Skeletal muscle tissue (tissue), 4 donors: ENCODE data around the gene USP30. TPM values are rescaled to one million over a fixed set of nuclear protein-coding genes. Genes with fewer than 3 reads are reported as not detected.
A peak's percentile ranks its signal among the peaks of the same experiment; 100 is the strongest.
"Not testable (repeated sequence)": the region's sequence is repeated elsewhere in the genome, so short reads cannot be mapped to it uniquely, and the experiment has no call there.

Experiments used
- H3K27ac ChIP-seq: one replicate; pipeline ENCODE4 v1.7.0; 2013; ENCODE audit warnings: mild to moderate bottlenecking, low read depth, low read length, inconsistent platforms
- H3K27me3 ChIP-seq, 3 donors: one replicate each; pipeline ENCODE4 v1.7.0; 2013; ENCODE audit warnings: low read length in 3 of 3; ENCODE audit not compliant: control insufficient read depth in 3 of 3, insufficient read depth in 3 of 3
- H3K36me3 ChIP-seq, 3 donors: one replicate each; pipeline ENCODE4 v1.7.0; 2013; ENCODE audit warnings: low read length in 3 of 3; ENCODE audit not compliant: control insufficient read depth in 3 of 3, insufficient read depth in 3 of 3
- H3K4me1 ChIP-seq, 3 donors: one replicate each; pipeline ENCODE4 v1.7.0; 2013; ENCODE audit warnings: low read length in 3 of 3, mild to moderate bottlenecking in 3 of 3; ENCODE audit not compliant: control insufficient read depth in 3 of 3, insufficient read depth in 3 of 3
- H3K4me3 ChIP-seq, 3 donors: one replicate each; pipeline ENCODE4 v1.7.0; 2013; ENCODE audit warnings: low read length in 3 of 3
- H3K9ac ChIP-seq, 3 donors: one replicate each; pipeline ENCODE4 v1.7.0; 2013; ENCODE audit warnings: low read length in 3 of 3, mild to moderate bottlenecking in 3 of 3, moderate library complexity in 2 of 3, low read depth in 1 of 3
- H3K9me3 ChIP-seq, 3 donors: one replicate each; pipeline ENCODE4 v1.7.0; 2013; ENCODE audit warnings: low read length in 3 of 3; ENCODE audit not compliant: control insufficient read depth in 3 of 3
- total RNA-seq: library from RNA; depleted of rRNA; stranded (reverse); fragments of >200 nt; gene quantifications from one replicate; pipeline ENCODE4 v1.2.3, GENCODE V29; 2014
- donor health status: Osteomylitis.

Gene USP30
- total RNA-seq, 1 donor from 2014 or later = 12.0 TPM

DNA sequence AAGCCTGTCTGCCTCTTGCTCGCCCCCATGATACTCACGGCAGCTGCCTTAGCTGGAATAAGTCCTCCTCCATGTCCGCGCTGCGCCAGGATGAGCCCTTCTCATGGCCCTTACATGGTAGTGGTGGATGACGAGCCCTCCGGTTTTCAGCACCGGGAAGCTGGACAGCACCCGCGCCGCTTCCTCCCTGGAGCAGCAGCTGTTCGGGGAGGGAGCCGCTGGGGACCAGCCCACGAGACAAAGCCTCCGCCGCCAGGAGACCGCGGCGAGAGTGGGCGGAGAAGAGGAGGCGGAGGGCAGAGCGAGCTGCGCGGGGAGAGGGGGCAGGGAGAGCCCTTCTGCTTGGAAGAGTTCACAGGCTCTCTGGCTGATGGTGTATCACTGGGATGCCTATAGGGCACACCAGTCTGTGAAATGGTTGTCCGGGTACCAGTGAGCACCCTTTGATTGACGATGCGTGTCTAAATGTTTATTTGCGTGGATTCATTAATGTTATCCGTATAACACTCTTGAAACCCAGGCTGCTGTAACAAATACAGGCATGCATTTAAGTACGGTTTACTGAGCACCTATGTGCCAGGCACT, 31.5 kb upstream of the USP30 start, which contains the start of gene SVOP:
Gene SVOP, minus strand, starts transcription at position 273 of the 585 bp plus-strand sequence. Its CDS starts 200 bp downstream, at position 73.
- Histone ChIP-seq H3K27ac (no peak within 1 kb of the TSS), H3K9ac (no peak within 1 kb of the TSS), H3K36me3 (no peaks in the 10 kb centered on the region), H3K27me3 (peaks cover 0 to 2% (median 0%) of the 10 kb centered on the region in 3 donors), H3K9me3 (no peaks in the 10 kb centered on the region), H3K4me1 (peaks cover 0 to 5% (median 3%) of the 10 kb centered on the region in 3 donors), H3K4me3 (peak within 1 kb of the TSS in 1 of 3 donors; percentile 45)

DNA sequence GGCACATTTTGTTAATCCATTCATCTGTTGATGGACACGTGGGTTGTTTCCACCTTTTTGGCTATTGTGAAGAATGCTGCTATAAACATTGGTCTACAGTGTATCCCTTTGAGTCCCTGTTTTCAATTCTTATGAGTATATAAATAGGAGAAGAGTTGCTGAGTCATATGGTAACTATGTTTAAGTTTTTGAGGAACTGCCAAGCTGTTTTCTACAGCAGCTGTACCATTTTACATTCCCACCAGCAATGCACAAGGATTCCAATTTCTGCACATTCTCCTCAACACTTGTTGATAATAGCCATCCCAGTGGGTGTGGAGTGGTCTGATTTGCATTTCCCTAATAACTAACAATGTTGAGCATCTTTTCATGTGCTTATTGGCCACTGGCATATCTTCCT, 24.6 kb upstream of the USP30 start:
- no peak overlapping the region for H3K27ac ChIP-seq
- H3K9ac ChIP-seq = no peak overlapping the region
- H3K9me3 ChIP-seq = no peaks in the 10 kb centered on the region
- H3K4me1 ChIP-seq = peaks cover 0 to 5% (median 0%) of the 10 kb centered on the region in 3 donors
- H3K4me3 ChIP-seq = no peak overlapping the region
- no peaks in the 10 kb centered on the region for H3K36me3 ChIP-seq
- no peaks in the 10 kb centered on the region for H3K27me3 ChIP-seq

DNA sequence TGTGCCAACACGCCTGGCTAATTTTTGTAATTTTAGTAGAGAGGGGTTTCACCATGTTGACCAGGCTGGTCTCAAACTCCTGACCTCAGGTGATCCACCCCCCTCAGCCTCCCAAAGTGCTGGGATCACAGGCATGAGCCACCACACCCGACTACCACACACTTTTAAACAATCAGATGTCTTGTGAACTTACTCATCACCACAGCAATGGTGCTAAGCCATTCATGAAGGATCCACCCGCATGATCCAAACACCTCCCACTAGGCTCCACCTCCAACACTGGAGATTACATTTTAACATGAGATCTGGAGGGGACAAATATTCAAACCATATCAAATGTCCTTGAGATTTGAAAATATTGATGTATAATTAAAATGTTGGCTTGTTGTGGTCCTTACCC, 23.8 kb upstream of the USP30 start:
- not testable (repeated sequence) for H3K9me3 ChIP-seq, H3K27ac ChIP-seq, H3K36me3 ChIP-seq, H3K27me3 ChIP-seq, H3K9ac ChIP-seq, H3K4me3 ChIP-seq, H3K4me1 ChIP-seq

DNA sequence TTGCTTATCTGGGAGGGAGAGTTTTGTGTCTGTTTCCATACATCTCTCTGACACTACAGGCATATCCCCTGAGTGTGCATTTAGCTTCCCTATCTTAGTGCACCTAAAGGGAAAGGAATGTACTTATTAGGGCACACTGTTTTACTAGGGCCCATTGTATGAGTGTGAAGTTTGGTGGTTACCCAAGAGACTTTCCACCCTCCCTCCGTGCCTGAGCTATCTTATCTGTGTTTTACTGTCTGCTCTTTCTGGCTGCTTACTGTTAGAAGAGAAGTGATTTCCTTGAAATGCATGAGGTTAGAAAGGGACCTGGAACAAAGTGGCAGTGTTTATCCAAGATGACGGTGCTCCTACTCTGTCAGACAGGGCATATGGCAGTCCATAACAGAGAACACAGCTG, 23.0 kb upstream of the USP30 start:
- H3K27me3 ChIP-seq = no peaks in the 10 kb centered on the region
- H3K9ac ChIP-seq = no peak overlapping the region
- H3K27ac ChIP-seq = no peak overlapping the region
- no peaks in the 10 kb centered on the region for H3K9me3 ChIP-seq
- peaks cover 0 to 11% (median 3%) of the 10 kb centered on the region in 3 donors for H3K4me1 ChIP-seq
- no peaks in the 10 kb centered on the region for H3K36me3 ChIP-seq
- no peak overlapping the region for H3K4me3 ChIP-seq

DNA sequence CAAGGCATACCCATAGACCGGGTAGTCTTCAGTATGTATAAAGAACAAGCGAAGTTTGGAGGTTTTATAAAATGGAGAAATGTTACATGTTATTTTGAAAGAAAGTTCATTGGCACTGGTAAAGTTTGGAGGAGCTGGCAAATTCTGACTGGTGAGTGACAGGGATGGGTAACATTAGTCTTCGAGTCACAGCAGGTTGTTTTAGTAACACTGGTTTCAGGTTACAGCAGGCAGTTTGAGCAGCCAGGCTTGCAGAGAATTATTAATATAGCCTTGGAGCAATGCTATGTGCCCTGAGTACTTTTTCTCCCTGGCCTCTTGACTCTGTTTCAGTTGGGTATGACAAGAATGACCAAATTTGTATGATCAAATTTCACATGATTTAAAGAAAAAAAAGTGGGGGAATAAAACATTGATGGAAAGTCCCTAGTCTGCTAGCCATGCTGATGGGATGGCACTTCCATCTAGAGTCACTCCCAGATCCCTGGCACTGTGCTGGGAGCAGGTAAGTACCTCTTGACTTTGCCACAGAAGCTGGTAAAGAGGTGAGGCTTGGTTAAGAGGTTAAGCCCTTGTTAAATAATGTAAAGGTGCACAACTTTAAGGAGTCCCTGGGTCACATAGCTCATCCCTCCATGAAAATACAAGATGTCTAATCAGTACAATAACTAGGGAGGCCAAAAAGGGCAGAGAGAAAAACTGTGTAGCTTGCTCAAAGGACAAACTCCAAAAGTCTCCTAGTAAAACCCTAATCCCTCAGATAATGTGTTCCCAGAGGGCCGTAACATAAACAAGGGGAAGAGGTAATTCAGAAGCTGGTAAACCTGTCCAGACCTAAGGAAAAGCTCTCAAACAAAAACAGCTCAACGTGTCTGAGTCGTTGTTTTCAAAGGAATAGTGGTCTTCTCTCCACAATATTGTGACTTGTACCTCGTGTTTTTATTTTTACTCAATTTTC, 18.9 kb upstream of the USP30 start:
- H3K9ac ChIP-seq = no peak overlapping the region
- H3K27me3 ChIP-seq = no peaks in the 10 kb centered on the region
- H3K4me3 ChIP-seq = no peak overlapping the region
- H3K36me3 ChIP-seq = no peaks in the 10 kb centered on the region
- H3K27ac ChIP-seq = peak overlapping the region; percentile 31
- H3K9me3 ChIP-seq = peaks cover 0 to 4% (median 0%) of the 10 kb centered on the region in 3 donors
- H3K4me1 ChIP-seq = peaks cover 0 to 11% (median 3%) of the 10 kb centered on the region in 3 donors

DNA sequence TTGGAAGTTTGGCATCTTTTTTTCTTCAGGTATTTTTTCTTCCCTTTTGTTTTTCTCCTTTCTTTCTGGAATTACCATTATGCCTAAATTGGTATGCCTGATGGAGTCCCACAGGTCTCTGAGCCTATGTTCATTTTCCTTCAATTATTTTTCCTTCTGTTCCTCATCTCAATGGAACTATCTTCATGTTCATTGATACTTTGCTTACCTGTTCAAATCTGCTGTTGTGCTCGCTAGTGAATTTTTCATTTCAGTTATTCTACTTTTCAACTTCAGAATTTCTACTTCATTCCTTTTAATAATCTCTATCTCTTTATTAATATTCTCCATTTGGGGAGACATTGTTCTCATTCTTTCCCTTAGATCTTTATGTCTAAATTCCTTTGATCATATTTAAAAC, 15.4 kb upstream of the USP30 start:
- no peaks in the 10 kb centered on the region for H3K36me3 ChIP-seq
- no peak overlapping the region for H3K9ac ChIP-seq
- peaks cover 0 to 11% (median 3%) of the 10 kb centered on the region in 3 donors for H3K4me1 ChIP-seq
- peaks cover 0 to 5% (median 4%) of the 10 kb centered on the region in 3 donors for H3K9me3 ChIP-seq
- H3K27me3 ChIP-seq = no peaks in the 10 kb centered on the region
- no peak overlapping the region for H3K27ac ChIP-seq
- no peak overlapping the region for H3K4me3 ChIP-seq

DNA sequence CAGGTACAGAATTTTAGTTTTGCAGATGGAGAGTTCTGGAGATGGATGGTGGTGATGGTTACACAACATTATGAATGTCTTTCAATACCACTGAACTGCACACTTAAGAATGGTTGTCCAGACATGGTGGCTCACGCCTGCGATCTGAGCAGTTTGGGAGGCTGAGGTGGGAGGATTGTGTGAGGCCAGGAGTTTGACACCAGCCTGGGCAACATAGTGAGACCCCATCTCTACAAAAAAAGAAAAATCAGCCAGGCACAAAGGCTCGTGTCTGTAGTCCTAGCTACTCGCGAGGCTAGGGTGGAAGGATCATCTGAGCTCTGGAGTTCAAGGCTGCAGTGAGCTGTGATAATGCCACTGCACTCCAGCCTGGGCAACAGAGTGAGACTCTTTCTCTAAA, 8.1 kb upstream of the USP30 start:
- no peak overlapping the region for H3K9ac ChIP-seq
- no peak overlapping the region for H3K4me3 ChIP-seq
- no peak overlapping the region for H3K27ac ChIP-seq
- H3K9me3 ChIP-seq = peaks cover 0 to 5% (median 0%) of the 10 kb centered on the region in 3 donors
- H3K27me3 ChIP-seq = peaks cover 0 to 3% (median 0%) of the 10 kb centered on the region in 3 donors
- no peaks in the 10 kb centered on the region for H3K4me1 ChIP-seq
- H3K36me3 ChIP-seq = no peaks in the 10 kb centered on the region

DNA sequence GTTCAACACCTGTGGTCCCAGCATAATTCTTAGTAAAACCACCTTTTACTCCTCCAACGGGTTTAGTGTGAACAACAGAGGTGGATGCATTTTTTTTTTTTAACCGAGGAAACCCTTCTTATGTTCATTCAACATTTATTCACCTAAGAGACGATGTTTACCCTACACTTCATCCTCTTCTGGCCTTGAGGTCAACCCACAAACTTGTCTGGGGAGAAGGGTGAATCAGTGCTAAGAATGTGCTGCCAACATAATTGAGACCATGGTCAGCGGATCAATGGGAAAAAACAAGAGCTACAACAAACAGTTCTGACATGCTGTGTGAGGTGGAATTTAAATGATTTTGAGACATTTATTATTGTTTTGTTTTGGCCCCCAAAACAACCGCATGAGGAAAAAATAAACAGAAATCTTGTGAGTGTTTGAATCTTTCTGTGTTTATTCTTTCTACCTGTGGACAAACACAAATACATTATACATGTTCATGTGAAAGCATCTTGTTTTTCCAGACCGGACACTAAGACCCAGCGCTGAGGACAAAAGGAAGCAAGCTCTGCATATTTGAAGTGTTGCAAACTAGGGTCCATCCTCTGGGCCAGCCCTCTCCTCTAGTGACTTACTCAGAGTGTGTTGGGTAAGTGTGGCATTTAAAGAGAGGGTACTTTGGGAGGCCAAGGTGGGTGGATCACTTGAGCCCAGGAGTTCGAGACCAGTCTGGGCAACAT, 5.1 kb upstream of the USP30 start:
- Histone ChIP-seq H3K4me1 (peaks cover 0 to 6% (median 4%) of the 10 kb centered on the region in 3 donors), H3K9me3 (no peaks in the 10 kb centered on the region), H3K27me3 (peaks cover 0 to 2% (median 0%) of the 10 kb centered on the region in 3 donors), H3K4me3 (no peak overlapping the region), H3K9ac (no peak overlapping the region), H3K27ac (no peak overlapping the region), H3K36me3 (no peaks in the 10 kb centered on the region)

DNA sequence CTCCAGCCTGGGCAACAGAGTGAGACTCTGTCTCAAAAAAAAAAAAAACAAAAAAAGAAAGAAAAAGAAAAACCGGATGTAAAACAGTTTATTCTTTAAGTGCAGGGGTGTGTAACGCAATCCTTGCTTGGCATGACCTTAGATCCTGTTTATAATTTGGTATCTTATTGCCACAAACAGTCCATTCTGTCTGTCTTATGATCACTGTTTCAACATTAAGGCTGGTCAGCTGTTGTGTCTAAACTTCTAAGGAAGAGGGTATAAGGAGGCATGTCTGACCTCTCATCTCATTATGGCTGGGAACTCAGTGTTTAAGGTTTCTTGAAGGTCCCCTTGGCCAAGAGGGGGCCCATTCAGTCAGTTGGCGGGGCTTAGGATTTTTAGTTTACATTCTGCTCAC, 3.7 kb upstream of the USP30 start:
- not testable (repeated sequence) for H3K36me3 ChIP-seq, H3K9me3 ChIP-seq, H3K4me3 ChIP-seq, H3K27ac ChIP-seq, H3K27me3 ChIP-seq, H3K9ac ChIP-seq
- H3K4me1 ChIP-seq = peaks cover 9 to 13% (median 11%) of the 10 kb centered on the region in 3 donors
